Measurements from ENCODE around the gene CDH4.

Gene CDH4

GRCh38 chr20:61543931-61544745 is 292.1 kb downstream of the CDH4 start:
- no peak for DNase-seq

GRCh38 chr20:61544910-61545889 is 293.1 kb downstream of the CDH4 start:
- DNase-seq = no peak

GRCh38 chr20:61546641-61547040 is 294.6 kb downstream of the CDH4 start:
- DNase-seq = no peak

- DNase-seq = no peak
Observed at GRCh38 chr20:61548069-61548468, 296.0 kb downstream of the CDH4 start.

- no peak for DNase-seq
Observed at GRCh38 chr20:61549865-61550264, 297.8 kb downstream of the CDH4 start.

GRCh38 chr20:61551401-61551800 is 299.3 kb downstream of the CDH4 start:
- no peak for DNase-seq

- no peak for DNase-seq
Observed at GRCh38 chr20:61554617-61555016, 302.6 kb downstream of the CDH4 start.

GRCh38 chr20:61555566-61555965 is 303.5 kb downstream of the CDH4 start:
- DNase-seq = no peak

- DNase-seq = no peak
Observed at GRCh38 chr20:61556111-61556510, 304.1 kb downstream of the CDH4 start.

- no peak for DNase-seq
Observed at GRCh38 chr20:61556673-61557072, 304.6 kb downstream of the CDH4 start.

- no peak for DNase-seq
Observed at GRCh38 chr20:61557621-61558020, 305.6 kb downstream of the CDH4 start.

GRCh38 chr20:61558726-61559125 is 306.7 kb downstream of the CDH4 start:
- no peak for DNase-seq

GRCh38 chr20:61559706-61560315 is 307.8 kb downstream of the CDH4 start:
- no peak for DNase-seq

- DNase-seq = no peak
Observed at GRCh38 chr20:61560361-61560853, 308.3 kb downstream of the CDH4 start.

- no peak for DNase-seq
Observed at GRCh38 chr20:61561111-61561830, 309.2 kb downstream of the CDH4 start.

GRCh38 chr20:61562491-61562890 is 310.4 kb downstream of the CDH4 start:
- no peak for DNase-seq

- no peak for DNase-seq
Observed at GRCh38 chr20:61562897-61563504, 310.9 kb downstream of the CDH4 start.

GRCh38 chr20:61564628-61565027 is 312.6 kb downstream of the CDH4 start:
- DNase-seq = no peak

- no peak for DNase-seq
Observed at GRCh38 chr20:61565791-61566190, 313.7 kb downstream of the CDH4 start.

GRCh38 chr20:61566691-61567090 is 314.6 kb downstream of the CDH4 start:
- no peak for DNase-seq

- no peak for DNase-seq
Observed at GRCh38 chr20:61567204-61567603, 315.1 kb downstream of the CDH4 start.

GRCh38 chr20:61569825-61570224 is 317.8 kb downstream of the CDH4 start:
- DNase-seq = no peak
